ENCODE results near the gene FANCE.

Gene FANCE

DNA sequence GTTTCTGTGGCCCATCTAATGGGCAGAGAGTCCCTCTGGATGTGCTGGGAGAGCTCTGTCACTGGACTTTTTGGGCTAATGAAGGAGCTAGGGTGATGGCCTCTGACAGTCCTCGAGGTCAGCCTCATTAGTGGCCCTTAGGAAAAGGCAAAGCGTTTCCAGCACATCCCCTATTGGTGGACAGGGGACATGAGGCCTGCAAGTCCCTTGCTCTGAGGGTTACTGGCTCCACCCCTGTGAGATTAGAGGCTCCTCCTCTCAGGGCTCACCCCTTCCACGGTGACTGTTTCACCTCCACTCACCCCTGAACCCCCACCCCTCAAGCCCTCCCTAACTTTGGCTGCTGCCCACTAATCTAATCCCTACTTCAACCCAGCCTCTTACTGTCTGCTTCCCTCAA, 12.8 kb upstream of the FANCE start:
- ATAC-seq (replicated peaks) (no peak), DNase-seq (no peak)
- Mint-ChIP-seq H3K4me1 (ENCODE audit: low read depth in 2 of 2) (no peaks in the 10 kb centered on the region), H3K36me3 (ENCODE audit: insufficient read depth) (no peaks in the 10 kb centered on the region), H3K27ac (no peak overlapping the region), H3K27me3 (no peaks in the 10 kb centered on the region), H3K4me3 (no peak overlapping the region), H3K9me3 (no peaks in the 10 kb centered on the region)

- Mint-ChIP-seq H3K27ac (no peak overlapping the region), H3K9me3 (no peaks in the 10 kb centered on the region), H3K4me1 (ENCODE audit: low read depth in 2 of 2) (peaks cover 0 to 5% of the 10 kb centered on the region in 2 donors), H3K4me3 (no peak overlapping the region), H3K27me3 (no peaks in the 10 kb centered on the region), H3K36me3 (ENCODE audit: insufficient read depth) (no peaks in the 10 kb centered on the region)
- ATAC-seq (replicated peaks) (no peak), DNase-seq (no peak)
Observed at GRCh38 chr6:35441205-35441604, 10.9 kb upstream of the FANCE start.

- Mint-ChIP-seq H3K4me3 (no peak overlapping the region), H3K27ac (no peak overlapping the region)
Observed at GRCh38 chr6:35441642-35442041, 10.5 kb upstream of the FANCE start.

GRCh38 chr6:35442693-35443092, 9.4 kb upstream of the FANCE start:
- Mint-ChIP-seq H3K36me3 (ENCODE audit: insufficient read depth) (no peaks in the 10 kb centered on the region), H3K27ac (no peak overlapping the region), H3K27me3 (no peaks in the 10 kb centered on the region), H3K9me3 (no peaks in the 10 kb centered on the region), H3K4me1 (ENCODE audit: low read depth in 2 of 2) (peaks cover 0 to 6% of the 10 kb centered on the region in 2 donors), H3K4me3 (no peak overlapping the region)
- DNase-seq: no peak
- ATAC-seq (replicated peaks): no peak

More at GRCh38 chr6:35441642-35442041, 10.5 kb upstream of the FANCE start:
- ATAC-seq (replicated peaks) (no peak), DNase-seq (no peak)
- Mint-ChIP-seq H3K9me3 (no peaks in the 10 kb centered on the region), H3K36me3 (ENCODE audit: insufficient read depth) (no peaks in the 10 kb centered on the region), H3K4me1 (ENCODE audit: low read depth in 2 of 2) (peaks cover 0 to 6% of the 10 kb centered on the region in 2 donors), H3K27me3 (no peaks in the 10 kb centered on the region)

- H3K4me1 Mint-ChIP-seq (ENCODE audit: low read depth in 2 of 2): peaks cover 0 to 6% of the 10 kb centered on the region in 2 donors
- H3K27me3 Mint-ChIP-seq: no peaks in the 10 kb centered on the region
- H3K27ac Mint-ChIP-seq: no peak overlapping the region
- H3K9me3 Mint-ChIP-seq: no peaks in the 10 kb centered on the region
- H3K4me3 Mint-ChIP-seq: no peak overlapping the region
- no peaks in the 10 kb centered on the region for H3K36me3 Mint-ChIP-seq (ENCODE audit: insufficient read depth)
- ATAC-seq (replicated peaks) (no peak), DNase-seq (no peak)
Observed at GRCh38 chr6:35443341-35444030, 8.7 kb upstream of the FANCE start.

DNA sequence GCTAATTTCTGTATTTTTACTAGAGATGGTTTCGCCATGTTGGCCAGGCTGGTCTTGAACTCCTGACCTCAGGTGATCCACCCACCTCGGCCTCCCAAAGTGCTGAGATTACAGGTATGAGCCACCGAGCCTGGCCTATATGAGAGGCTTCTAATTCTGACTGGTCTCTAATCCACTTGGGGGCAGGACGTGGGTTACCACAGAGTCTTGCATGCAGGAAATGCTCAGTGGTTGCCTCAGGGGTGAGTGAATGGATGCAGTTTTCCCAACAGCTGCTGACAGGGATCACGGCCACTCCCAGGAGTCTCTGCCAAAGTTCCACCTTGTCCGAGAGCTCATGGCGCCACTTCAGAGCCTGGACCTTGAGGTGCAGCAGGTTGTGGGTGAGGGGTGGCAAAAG, 6.4 kb upstream of the FANCE start:
- Mint-ChIP-seq H3K9me3 (no peaks in the 10 kb centered on the region), H3K4me3 (no peak overlapping the region), H3K36me3 (ENCODE audit: insufficient read depth) (no peaks in the 10 kb centered on the region), H3K4me1 (ENCODE audit: low read depth in 2 of 2) (peaks cover 4 to 12% of the 10 kb centered on the region in 2 donors), H3K27me3 (no peaks in the 10 kb centered on the region), H3K27ac (no peak overlapping the region)
- DNase-seq (no peak), ATAC-seq (replicated peaks) (no peak)

- no peak for DNase-seq
- Mint-ChIP-seq H3K36me3 (ENCODE audit: insufficient read depth) (no peaks in the 10 kb centered on the region), H3K4me3 (no peak overlapping the region), H3K4me1 (ENCODE audit: low read depth in 2 of 2) (peaks cover 16 to 25% of the 10 kb centered on the region in 2 donors), H3K27ac (no peak overlapping the region), H3K27me3 (no peaks in the 10 kb centered on the region), H3K9me3 (no peaks in the 10 kb centered on the region)
- no peak for ATAC-seq (replicated peaks)
Observed at GRCh38 chr6:35448191-35448590, 3.9 kb upstream of the FANCE start.

GRCh38 chr6:35449287-35449881, 2.8 kb upstream of the FANCE start:
- Mint-ChIP-seq H3K4me3 (no peak overlapping the region), H3K9me3 (no peaks in the 10 kb centered on the region), H3K27me3 (no peaks in the 10 kb centered on the region), H3K27ac (no peak overlapping the region), H3K36me3 (ENCODE audit: insufficient read depth) (no peaks in the 10 kb centered on the region), H3K4me1 (ENCODE audit: low read depth in 2 of 2) (peaks cover 26 to 30% of the 10 kb centered on the region in 2 donors)
- DNase-seq: peak; percentile 28 to 30 (median 29)
- ATAC-seq (replicated peaks): peak; percentile 61

DNA sequence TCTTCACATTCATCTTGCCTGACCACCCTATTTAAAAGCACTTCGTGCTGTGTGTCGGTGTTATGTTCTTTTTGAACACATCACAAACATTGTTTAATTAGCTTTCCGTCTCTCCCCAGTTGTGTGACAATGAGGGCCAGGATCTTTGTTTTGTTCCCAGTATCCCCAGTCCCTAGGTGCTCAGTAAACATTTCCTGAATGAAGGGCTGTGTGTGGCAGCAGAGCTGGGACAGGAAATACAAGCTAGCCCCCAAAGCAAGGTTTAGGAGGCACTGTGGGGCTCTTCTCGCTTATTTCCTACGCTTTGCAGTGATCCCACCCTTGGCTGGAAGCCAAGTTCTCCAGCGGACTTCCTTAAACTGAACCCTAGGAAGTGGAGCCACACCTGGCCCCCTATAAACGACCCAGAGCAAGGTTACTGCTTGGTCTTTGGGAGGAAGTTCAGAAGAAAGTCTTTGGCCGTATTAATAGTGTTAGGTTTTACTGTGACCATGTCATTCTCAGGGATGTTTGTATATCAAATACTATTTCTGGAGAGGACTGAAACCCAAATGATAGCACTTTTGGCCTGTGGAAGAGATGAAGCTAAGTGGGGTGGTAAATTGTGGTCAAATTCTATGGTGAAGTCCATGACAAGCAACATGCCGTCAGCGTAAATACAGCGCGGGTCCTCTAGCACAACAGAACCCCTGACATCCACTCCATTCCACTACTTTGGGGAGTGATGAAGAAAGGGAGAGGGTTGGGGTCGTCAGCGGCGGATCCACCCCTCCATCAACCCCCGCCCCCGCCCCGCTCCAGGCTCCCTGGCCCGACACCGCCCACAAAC, 570 bp upstream of the FANCE start:
- peak; percentile 36 for ATAC-seq (replicated peaks)
- Mint-ChIP-seq H3K4me1 (ENCODE audit: low read depth in 2 of 2) (peaks cover 27 to 30% of the 10 kb centered on the region in 2 donors), H3K27ac (peak overlapping the region; percentile 60 to 65), H3K36me3 (ENCODE audit: insufficient read depth) (peaks cover 4% of the 10 kb centered on the region), H3K9me3 (no peaks in the 10 kb centered on the region), H3K4me3 (peak overlapping the region; percentile 83 to 86), H3K27me3 (no peaks in the 10 kb centered on the region)
- DNase-seq: no peak

DNA sequence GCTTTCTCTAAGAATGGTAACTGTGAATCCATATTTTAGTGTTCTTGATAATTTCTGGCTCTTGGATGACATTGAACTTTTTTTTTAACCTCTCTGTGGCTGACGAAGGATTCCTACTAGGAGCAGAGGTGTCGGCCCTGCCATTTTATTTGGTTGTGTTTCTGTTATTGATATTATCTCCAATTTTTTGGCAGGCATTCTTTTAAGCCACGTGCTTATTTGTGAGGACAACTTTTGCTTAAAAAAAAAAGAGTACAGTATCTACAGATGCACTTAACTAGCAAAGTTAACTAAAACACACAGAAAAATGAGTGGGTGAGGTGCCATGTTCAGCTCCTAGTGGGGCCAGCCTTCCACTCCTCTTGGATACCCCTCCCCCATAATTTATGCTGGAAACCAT, 1.1 kb downstream of the FANCE start:
- Mint-ChIP-seq H3K4me3 (peak overlapping the region; percentile 83 to 86), H3K27ac (no peak overlapping the region), H3K4me1 (ENCODE audit: low read depth in 2 of 2) (peaks cover 27 to 30% of the 10 kb centered on the region in 2 donors), H3K36me3 (ENCODE audit: insufficient read depth) (peaks cover 7% of the 10 kb centered on the region), H3K27me3 (no peaks in the 10 kb centered on the region), H3K9me3 (no peaks in the 10 kb centered on the region)
- DNase-seq (no peak), ATAC-seq (replicated peaks) (no peak)

DNA sequence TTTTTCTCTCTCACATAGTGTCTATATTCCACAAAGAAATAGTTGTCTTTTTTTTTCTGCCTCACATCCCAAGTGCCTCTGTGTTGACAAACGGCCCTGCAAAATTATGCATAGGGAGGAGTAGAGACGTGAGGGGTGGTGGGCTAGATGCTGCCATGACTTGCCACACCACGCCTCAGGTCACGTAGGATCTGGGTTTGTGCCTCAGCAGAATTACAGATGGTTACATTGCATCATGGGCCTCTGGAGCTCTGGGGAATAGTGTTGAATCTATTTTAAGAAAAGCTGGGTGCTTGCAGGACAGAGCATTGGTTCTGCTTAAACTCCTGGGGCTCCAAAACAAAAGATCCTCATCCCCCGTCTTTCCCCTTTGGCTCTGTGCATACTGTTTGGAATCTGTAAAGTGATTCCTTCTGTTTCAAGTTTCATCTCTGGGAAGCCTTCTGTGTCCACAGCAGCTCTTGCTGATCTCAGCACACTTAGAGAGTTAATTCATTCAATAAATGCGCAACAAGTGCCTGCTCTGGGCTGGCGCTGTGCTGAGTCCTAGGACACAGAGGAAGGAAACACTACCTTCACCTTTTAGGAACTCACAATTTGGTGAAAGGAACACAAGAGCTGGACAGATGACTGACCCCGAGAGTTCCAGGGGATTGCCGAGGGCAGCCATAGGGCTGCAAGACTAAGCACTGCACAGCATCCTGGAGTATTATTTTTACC, 2.4 kb downstream of the FANCE start:
- DNase-seq: no peak
- no peaks in the 10 kb centered on the region for H3K27me3 Mint-ChIP-seq
- H3K4me1 Mint-ChIP-seq (ENCODE audit: low read depth in 2 of 2): peaks cover 25 to 26% of the 10 kb centered on the region in 2 donors
- H3K4me3 Mint-ChIP-seq: peak overlapping the region in 1 of 2 donors; percentile 54
- peaks cover 7% of the 10 kb centered on the region for H3K36me3 Mint-ChIP-seq (ENCODE audit: insufficient read depth)
- H3K9me3 Mint-ChIP-seq: no peaks in the 10 kb centered on the region
- no peak for ATAC-seq (replicated peaks)
- no peak overlapping the region for H3K27ac Mint-ChIP-seq

DNA sequence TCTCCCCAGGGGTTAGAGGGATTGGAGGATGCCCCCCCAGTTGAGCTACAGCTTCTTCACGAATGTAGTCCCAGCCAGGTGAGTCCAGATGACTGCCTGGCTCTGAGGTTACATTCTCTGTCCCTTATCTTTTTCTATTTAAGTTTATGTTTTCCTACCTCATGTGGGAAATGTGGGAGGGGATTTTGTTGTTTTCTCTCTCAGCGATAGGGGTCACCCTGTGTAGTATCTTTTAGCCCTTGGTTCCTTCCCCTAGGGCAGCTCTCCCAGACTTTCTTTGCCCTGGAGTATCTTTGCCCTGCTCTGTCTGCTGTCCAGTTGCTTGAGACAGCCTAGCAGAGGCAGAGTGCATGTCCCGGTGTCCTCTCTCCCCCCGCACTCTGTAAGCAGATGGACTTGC, 5.8 kb downstream of the FANCE start:
- DNase-seq (no peak), ATAC-seq (replicated peaks) (no peak)
- H3K4me3 Mint-ChIP-seq: no peak overlapping the region
- no peaks in the 10 kb centered on the region for H3K27me3 Mint-ChIP-seq
- H3K9me3 Mint-ChIP-seq: no peaks in the 10 kb centered on the region
- H3K4me1 Mint-ChIP-seq (ENCODE audit: low read depth in 2 of 2): peaks cover 13 to 14% of the 10 kb centered on the region in 2 donors
- peak overlapping the region in 1 of 2 donors; percentile 78 for H3K27ac Mint-ChIP-seq
- H3K36me3 Mint-ChIP-seq (ENCODE audit: insufficient read depth): peaks cover 22% of the 10 kb centered on the region

DNA sequence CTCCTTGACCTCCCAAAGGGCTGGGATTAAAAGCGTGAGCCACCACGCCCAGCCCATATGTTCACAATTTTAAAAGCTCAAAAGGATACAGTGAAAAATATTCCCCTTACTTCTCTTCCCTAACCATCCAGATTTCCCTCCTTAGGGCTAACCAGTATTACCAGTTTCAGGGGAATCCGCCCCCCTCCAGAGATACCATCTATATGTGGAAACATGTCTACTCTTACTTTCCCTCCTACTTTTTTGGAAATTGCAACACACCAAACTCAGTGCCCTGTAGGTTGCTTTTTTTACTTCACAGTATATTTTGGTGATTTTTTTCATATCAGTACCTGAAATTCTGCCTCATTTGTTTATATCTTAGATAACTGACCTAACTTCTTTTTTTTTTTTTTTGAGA, 9.1 kb downstream of the FANCE start:
- no peak overlapping the region for H3K27ac Mint-ChIP-seq
- no peaks in the 10 kb centered on the region for H3K9me3 Mint-ChIP-seq
- H3K4me3 Mint-ChIP-seq: no peak overlapping the region
- no peak for ATAC-seq (replicated peaks)
- no peaks in the 10 kb centered on the region for H3K27me3 Mint-ChIP-seq
- DNase-seq: no peak
- peaks cover 20% of the 10 kb centered on the region for H3K36me3 Mint-ChIP-seq (ENCODE audit: insufficient read depth)
- no peaks in the 10 kb centered on the region for H3K4me1 Mint-ChIP-seq (ENCODE audit: low read depth in 2 of 2)
